ENCODE measurements around the gene SNX21.

DNA sequence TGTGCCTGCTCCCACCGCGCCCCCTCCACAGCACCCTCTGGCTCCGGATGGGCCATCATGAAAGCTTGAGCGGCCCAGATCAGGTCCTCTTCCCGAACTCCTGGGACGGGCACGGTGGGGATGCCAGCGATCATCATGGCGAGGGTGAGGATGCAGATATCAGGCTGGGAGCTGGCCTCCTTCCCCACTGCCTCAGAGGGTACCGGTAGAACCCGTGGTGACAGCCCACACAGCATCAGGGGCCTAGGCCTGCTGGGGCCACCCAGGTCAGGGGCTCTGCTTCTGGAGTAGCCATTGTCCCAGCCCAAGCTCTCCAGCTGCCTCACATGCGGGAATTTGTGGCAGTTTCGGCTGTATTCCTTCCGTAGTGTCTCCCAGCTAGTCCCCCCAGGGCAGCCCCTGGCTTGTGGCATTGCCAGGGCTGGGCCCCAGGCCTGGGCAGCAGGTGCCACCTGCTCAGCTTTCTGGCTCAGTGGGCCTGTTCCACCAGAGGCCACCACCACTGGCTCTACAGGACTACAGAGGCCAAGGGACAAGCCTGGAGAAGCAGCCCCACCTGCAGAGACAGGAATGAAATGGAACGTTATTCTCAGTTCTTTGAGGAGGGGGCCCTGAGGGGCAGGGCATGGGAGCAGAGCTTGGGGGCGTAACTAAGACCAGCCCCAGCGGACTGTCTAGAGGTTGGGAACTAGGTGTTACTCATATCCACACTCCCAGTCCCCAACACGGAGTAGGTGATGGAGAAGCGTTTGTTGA, 53.2 kb downstream of the SNX21 start:
- TF ChIP-seq EZH2 (IDR thresholded peaks at IDR 0.05; ENCODE audit: insufficient read depth, poor library complexity, severe bottlenecking): no peak
- TF ChIP-seq EZH2phosphoT487 (IDR thresholded peaks at IDR 0.05; ENCODE audit: insufficient read depth, low read depth): no peak

All from GM23248 (cell line).